ENCODE measurements around the gene SLC25A42. TPM values are rescaled to one million over a fixed set of nuclear protein-coding genes. Genes with fewer than 3 reads are reported as not detected.

Gene SLC25A42
- total RNA-seq, 3 donors from 2014 or later: 9.4 to 11.7 (median 9.8) TPM

- ATAC-seq: peak; percentile 60
- Histone ChIP-seq H3K4me1 (ENCODE audit: low read depth) (no peaks in the 10 kb centered on the region), H3K9me3 (no peaks in the 10 kb centered on the region), H3K36me3 (ENCODE audit: low read depth) (no peaks in the 10 kb centered on the region), H3K4me3 (no peak overlapping the region)
- peak in 1 of 3 donors; percentile 19 for DNase-seq
- no peak for TF ChIP-seq CTCF (IDR thresholded peaks at IDR 0.05)
- intact Hi-C loops (cut with DNase I, micrococcal nuclease): no loop called here
Observed at GRCh38 chr19:19026299-19026971, 37.4 kb upstream of the SLC25A42 start.

GRCh38 chr19:19027228-19027627 is 36.6 kb upstream of the SLC25A42 start:
- H3K4me3 ChIP-seq: no peak overlapping the region
- no peak for TF ChIP-seq CTCF (IDR thresholded peaks at IDR 0.05)
- H3K9me3 ChIP-seq: no peaks in the 10 kb centered on the region
- DNase-seq: no peak
- no peak for ATAC-seq
- intact Hi-C loops (cut with DNase I, micrococcal nuclease): no loop called here
- no peaks in the 10 kb centered on the region for H3K36me3 ChIP-seq (ENCODE audit: low read depth)
- H3K4me1 ChIP-seq (ENCODE audit: low read depth): peaks cover 4% of the 10 kb centered on the region

DNA sequence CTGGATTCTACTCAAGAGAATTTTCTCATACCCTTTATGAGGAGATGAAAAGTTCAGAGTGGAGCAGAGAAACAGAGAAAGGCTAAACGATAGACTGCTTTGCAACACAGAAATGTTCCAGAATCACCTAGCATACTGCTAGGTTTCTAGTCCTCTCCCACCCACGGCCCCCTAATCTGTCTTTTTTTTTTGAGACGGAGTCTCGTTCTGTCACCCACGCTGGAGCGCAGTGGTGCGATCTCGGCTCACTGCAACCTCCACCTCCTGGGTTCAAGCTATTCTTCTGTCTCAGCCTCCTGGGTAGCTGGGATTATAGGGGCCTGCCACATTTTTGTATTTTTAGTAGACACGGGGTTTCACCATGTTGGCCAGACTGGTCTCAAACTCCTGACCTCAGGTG is 35.3 kb upstream of the SLC25A42 start:
- Histone ChIP-seq H3K4me1 (ENCODE audit: low read depth) (peaks cover 9% of the 10 kb centered on the region), H3K36me3 (ENCODE audit: low read depth) (no peaks in the 10 kb centered on the region), H3K9me3 (no peaks in the 10 kb centered on the region), H3K4me3 (no peak overlapping the region)
- intact Hi-C loops (cut with DNase I, micrococcal nuclease): no loop called here
- DNase-seq: no peak
- ATAC-seq: no peak
- TF ChIP-seq CTCF (IDR thresholded peaks at IDR 0.05): no peak

GRCh38 chr19:19031891-19032290 is 31.9 kb upstream of the SLC25A42 start:
- DNase-seq (no peak), ATAC-seq (no peak)
- intact Hi-C loops (cut with DNase I, micrococcal nuclease): no loop called here
- Histone ChIP-seq H3K9me3 (no peaks in the 10 kb centered on the region), H3K36me3 (ENCODE audit: low read depth) (no peaks in the 10 kb centered on the region), H3K4me3 (no peak overlapping the region), H3K4me1 (ENCODE audit: low read depth) (peaks cover 16% of the 10 kb centered on the region)
- TF ChIP-seq CTCF (IDR thresholded peaks at IDR 0.05): no peak

DNA sequence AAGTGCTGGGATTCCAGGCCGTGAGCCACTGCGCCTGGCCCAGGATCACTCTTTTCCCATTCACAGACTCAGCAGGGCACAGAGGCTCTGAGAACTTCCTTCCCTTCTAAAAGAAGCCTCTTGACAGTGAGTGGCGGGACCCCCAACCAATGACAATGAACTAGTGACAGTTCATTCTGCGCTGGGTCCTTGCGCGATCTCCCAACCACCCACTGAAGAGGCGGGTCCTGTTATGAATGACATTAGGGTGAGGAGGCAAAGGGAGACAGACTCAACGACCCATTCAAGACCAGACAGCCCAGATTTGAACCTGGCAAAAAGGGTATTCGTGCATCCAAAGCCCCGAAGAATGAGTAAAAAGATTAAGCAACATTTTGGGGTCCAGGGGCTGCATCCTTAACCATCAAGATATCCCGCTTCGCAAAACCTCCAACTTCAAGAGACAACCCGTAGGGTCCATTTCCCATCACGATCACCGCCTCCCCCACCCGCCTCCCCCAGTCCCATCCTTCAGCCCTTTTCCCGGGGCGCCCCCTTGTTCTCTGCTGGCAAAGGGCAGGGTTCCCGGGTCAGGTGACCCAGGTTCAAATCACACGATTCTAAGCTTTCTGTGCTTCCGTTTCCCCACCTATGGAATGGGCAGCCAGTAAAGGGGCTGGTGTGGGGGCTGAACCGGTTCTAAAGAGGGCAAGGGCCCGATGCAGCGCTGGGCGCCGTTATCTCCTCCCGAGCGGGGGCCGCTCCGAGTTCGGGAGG is 31.2 kb upstream of the SLC25A42 start:
- no peak for ATAC-seq
- Histone ChIP-seq H3K4me3 (peak overlapping the region; percentile 75), H3K36me3 (ENCODE audit: low read depth) (no peaks in the 10 kb centered on the region), H3K9me3 (no peaks in the 10 kb centered on the region), H3K4me1 (ENCODE audit: low read depth) (peaks cover 16% of the 10 kb centered on the region)
- DNase-seq: peak; percentile 48 to 74 (median 71)
- TF ChIP-seq CTCF (IDR thresholded peaks at IDR 0.05): no peak
- intact Hi-C loops (cut with DNase I, micrococcal nuclease): no loop called here
